Activated CD4-positive, alpha-beta T cell treated with anti-CD3 and anti-CD28 coated beads for 36 hours (primary cell): Measurements from ENCODE around the gene FADD. TPM values are rescaled to one million over a fixed set of nuclear protein-coding genes. Genes with fewer than 3 reads are reported as not detected.

Experiments used
- ATAC-seq: fragments of 200-7000 bp; cut with Tn5 transposase; one replicate; pipeline ENCODE4 v1.10.0; 2021; ENCODE audit warnings: mild to moderate bottlenecking, moderate library complexity
- CTCF ChIA-PET: fragments of 350-600 bp; sonication (Branson Sonifier 250); formaldehyde crosslinking; loops from one replicate; lab custom pipeline; 2021; ENCODE audit warnings: antibody characterized with exemption; lab: Charles Lee
- POLR2A ChIA-PET: fragments of 350-600 bp; sonication (Branson Sonifier 250); formaldehyde crosslinking; loops from one replicate; lab custom pipeline; 2021; ENCODE audit warnings: antibody characterized with exemption, inconsistent platforms; lab: Charles Lee
- DNase-seq: peaks from one replicate; pipeline ENCODE4 v3.0.0-alpha.2; 2020
- H3K27ac Mint-ChIP-seq: one replicate; pipeline ENCODE4 v1.8.0; 2021; ENCODE audit warnings: mixed read lengths
- H3K27me3 Mint-ChIP-seq: one replicate; pipeline ENCODE4 v1.8.0; 2021; ENCODE audit warnings: mixed read lengths
- H3K36me3 Mint-ChIP-seq: one replicate; pipeline ENCODE4 v1.8.0; 2021; ENCODE audit warnings: low read depth, mixed read lengths
- H3K4me1 Mint-ChIP-seq: one replicate; pipeline ENCODE4 v1.8.0; 2021; ENCODE audit warnings: mixed read lengths
- H3K4me3 Mint-ChIP-seq: one replicate; pipeline ENCODE4 v1.8.0; 2021; ENCODE audit warnings: mild to moderate bottlenecking, moderate library complexity, mixed read lengths
- H3K9me3 Mint-ChIP-seq: one replicate; pipeline ENCODE4 v1.8.0; 2021; ENCODE audit warnings: low read depth, mixed read lengths
- intact Hi-C, 2 experiments: fragments of 100-400 bp; cut with DNase I in 1 of 2; cut with micrococcal nuclease in 1 of 2; formaldehyde crosslinking; loops; one replicate each; pipeline versions ENCODE4 v1.14.2 to v1.15.1; 2022 to 2024; cut with DNase I, micrococcal nuclease
- total RNA-seq, 2 experiments: library from RNA; stranded (reverse); gene quantifications; one replicate each; pipeline ENCODE4 v1.2.3, GENCODE V29; 2021

Gene FADD
- total RNA-seq, 2 experiments from 2014 or later: 23.5 to 32.4 TPM

DNA sequence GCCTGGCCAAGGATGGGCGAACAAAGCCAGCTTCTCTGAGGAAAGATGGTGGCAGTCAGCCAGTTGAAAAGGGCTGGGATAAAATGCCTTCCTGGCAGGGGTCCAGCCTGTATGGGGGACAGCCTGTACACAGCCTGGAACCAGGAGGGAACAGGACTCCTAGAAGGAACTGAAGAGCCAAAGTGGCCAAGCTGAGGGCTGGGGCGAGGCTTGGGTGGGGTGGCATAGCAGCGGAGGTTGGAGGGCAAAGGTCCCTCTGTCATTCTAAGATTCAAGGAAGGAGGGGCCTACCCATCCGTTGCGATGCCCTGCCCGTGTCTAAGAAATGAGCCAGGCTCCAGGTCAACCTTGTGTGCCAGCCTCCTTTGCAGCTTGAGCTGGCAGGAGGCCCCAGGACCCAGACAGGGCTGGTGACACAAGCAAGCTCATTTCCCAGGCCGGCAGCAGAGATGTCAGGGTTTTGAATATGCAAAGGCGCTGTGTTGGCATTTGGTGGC, 22.6 kb downstream of the FADD start:
- ATAC-seq: no peak
- ChIA-PET CTCF (interaction anchor here (0.6 to 2.6 kb wide), 3 partner anchors 10 to 579 kb away, joined by 3 to 8 read pairs (median 3); no protein-coding TSS in a partner anchor), POLR2A (interaction anchor here (0.6 kb wide), 1 partner anchor 29 kb away, joined by 3 read pairs; no protein-coding TSS in a partner anchor)
- no peak for DNase-seq
- Mint-ChIP-seq H3K36me3 (no peaks in the 10 kb centered on the region), H3K27ac (no peak overlapping the region), H3K9me3 (no peaks in the 10 kb centered on the region), H3K4me3 (no peak overlapping the region), H3K27me3 (no peaks in the 10 kb centered on the region), H3K4me1 (no peaks in the 10 kb centered on the region)
- intact Hi-C loops: no loop called here

DNA sequence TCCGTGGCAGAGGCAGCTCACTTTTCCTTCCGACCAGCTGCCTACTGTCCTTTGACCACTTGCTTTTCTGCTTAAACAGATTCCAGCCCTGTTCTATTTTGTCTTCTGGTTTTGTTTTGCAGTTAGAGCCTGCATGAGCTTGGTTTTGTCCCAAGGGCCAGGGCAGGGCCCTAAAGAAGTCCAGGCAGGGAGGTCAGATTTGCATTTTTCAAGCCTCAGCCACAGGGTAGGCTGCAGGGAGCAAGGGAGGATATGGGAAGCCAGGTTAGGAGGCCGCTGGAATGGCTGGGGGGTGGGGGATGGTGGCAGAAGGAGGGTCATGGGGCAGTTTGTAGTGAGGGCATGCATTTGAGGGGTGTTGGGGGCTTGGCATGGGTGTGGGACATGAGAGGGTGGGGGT, 23.1 kb downstream of the FADD start:
- H3K27ac Mint-ChIP-seq: no peak overlapping the region
- H3K4me1 Mint-ChIP-seq: no peaks in the 10 kb centered on the region
- H3K36me3 Mint-ChIP-seq: no peaks in the 10 kb centered on the region
- intact Hi-C loops: no loop called here
- CTCF ChIA-PET: interaction anchor here (0.6 to 2.6 kb wide), 2 partner anchors 9 to 311 kb away, joined by 3 to 8 read pairs; no protein-coding TSS in a partner anchor
- POLR2A ChIA-PET: interaction anchor here (0.6 kb wide), 1 partner anchor 28 kb away, joined by 3 read pairs; no protein-coding TSS in a partner anchor
- no peaks in the 10 kb centered on the region for H3K27me3 Mint-ChIP-seq
- ATAC-seq (no peak), DNase-seq (no peak)
- H3K9me3 Mint-ChIP-seq: no peaks in the 10 kb centered on the region
- H3K4me3 Mint-ChIP-seq: no peak overlapping the region

DNA sequence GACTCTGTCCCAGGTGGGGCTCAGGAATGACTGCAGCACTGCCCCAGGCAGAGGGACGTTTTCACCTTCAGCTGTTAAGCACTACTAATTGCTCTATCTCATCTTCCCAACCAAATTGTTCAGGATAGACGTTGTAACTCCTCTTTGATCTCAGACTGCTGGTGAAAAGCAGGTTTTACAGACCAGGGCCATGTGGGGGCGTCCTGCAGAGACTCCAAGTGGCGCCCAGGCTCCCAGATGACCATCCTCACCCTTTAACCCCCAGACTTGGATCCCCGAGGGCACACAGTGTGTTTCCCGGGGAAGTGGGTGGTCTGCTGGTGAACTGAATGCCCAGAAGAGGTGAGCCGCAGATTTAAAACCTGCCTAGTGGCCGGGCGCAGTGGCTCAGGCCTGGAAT, 23.9 kb downstream of the FADD start:
- Mint-ChIP-seq H3K27ac (no peak overlapping the region), H3K4me1 (no peaks in the 10 kb centered on the region), H3K27me3 (no peaks in the 10 kb centered on the region), H3K36me3 (no peaks in the 10 kb centered on the region), H3K9me3 (no peaks in the 10 kb centered on the region), H3K4me3 (no peak overlapping the region)
- ATAC-seq: no peak
- POLR2A ChIA-PET: no interaction called here
- no peak for DNase-seq
- intact Hi-C loops: no loop called here
- CTCF ChIA-PET: interaction anchor here (2.6 kb wide), 1 partner anchor 8 kb away, joined by 8 read pairs; no protein-coding TSS in a partner anchor

DNA sequence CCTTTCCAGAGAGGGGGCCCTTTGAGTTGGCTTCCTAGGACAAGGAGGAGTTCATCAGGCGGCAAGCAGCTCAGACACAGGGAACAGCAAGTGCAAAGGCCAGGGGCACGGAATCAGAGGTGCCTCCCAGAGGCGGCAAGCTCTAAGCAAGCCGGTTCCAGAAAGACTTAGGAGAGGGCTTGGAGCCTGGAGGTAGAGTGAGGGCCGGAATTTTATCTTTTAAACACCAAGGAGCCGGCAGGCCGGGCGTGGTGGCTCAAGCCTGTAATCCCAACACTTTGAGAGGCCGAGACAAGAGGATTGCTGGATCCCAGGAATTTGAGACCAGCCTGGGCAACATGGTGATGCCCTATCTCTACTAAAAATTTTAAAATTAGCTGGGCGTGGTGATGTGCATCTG, 26.6 kb downstream of the FADD start:
- POLR2A ChIA-PET: no interaction called here
- H3K4me1 Mint-ChIP-seq: no peaks in the 10 kb centered on the region
- no peaks in the 10 kb centered on the region for H3K27me3 Mint-ChIP-seq
- CTCF ChIA-PET: interaction anchor here (0.7 to 0.8 kb wide), 2 partner anchors 38 to 94 kb away, joined by 3 to 4 read pairs; no protein-coding TSS in a partner anchor
- H3K27ac Mint-ChIP-seq: no peak overlapping the region
- intact Hi-C loops: no loop called here
- DNase-seq (no peak), ATAC-seq (no peak)
- no peaks in the 10 kb centered on the region for H3K36me3 Mint-ChIP-seq
- H3K9me3 Mint-ChIP-seq: no peaks in the 10 kb centered on the region
- no peak overlapping the region for H3K4me3 Mint-ChIP-seq

DNA sequence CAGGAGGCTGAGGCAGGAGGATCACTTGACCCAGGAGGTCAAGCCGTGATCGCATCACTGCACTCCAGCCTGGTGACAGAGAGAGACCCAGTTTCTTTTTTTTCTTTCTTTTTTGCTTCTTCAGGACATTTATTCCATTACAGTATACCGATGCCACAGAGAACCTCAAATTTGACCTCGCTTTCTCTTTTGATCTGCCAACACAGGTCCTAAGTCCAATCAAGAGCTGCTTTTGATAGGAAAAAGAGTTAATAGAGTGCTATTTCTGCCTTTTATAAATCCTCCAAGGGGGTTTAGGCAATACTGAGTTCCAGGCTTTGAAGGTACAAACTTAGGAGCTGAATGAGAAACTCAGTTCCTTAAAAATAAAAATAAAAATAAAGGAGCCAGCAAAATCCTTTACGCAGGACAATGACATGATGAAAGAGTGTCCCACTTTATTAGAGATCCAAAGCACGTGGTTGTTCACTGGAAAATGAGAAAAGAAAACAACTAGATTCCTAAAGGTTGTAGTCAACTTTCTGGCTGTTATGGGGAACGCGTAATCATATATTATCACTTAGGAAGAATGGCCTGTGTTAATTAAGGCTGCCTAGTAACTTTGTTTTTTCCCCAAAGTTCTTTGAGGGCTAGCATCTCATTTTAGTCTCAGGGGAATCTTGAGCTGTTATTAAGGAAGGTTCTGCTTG, 27.2 kb downstream of the FADD start:
- H3K9me3 Mint-ChIP-seq: no peaks in the 10 kb centered on the region
- CTCF ChIA-PET: interaction anchor here (0.7 to 1.4 kb wide), 2 partner anchors 35 to 38 kb away, joined by 3 read pairs; no protein-coding TSS in a partner anchor
- ATAC-seq (no peak), DNase-seq (no peak)
- no peak overlapping the region for H3K4me3 Mint-ChIP-seq
- no peaks in the 10 kb centered on the region for H3K27me3 Mint-ChIP-seq
- no peaks in the 10 kb centered on the region for H3K36me3 Mint-ChIP-seq
- H3K27ac Mint-ChIP-seq: no peak overlapping the region
- intact Hi-C loops: no loop called here
- POLR2A ChIA-PET: no interaction called here
- no peaks in the 10 kb centered on the region for H3K4me1 Mint-ChIP-seq

DNA sequence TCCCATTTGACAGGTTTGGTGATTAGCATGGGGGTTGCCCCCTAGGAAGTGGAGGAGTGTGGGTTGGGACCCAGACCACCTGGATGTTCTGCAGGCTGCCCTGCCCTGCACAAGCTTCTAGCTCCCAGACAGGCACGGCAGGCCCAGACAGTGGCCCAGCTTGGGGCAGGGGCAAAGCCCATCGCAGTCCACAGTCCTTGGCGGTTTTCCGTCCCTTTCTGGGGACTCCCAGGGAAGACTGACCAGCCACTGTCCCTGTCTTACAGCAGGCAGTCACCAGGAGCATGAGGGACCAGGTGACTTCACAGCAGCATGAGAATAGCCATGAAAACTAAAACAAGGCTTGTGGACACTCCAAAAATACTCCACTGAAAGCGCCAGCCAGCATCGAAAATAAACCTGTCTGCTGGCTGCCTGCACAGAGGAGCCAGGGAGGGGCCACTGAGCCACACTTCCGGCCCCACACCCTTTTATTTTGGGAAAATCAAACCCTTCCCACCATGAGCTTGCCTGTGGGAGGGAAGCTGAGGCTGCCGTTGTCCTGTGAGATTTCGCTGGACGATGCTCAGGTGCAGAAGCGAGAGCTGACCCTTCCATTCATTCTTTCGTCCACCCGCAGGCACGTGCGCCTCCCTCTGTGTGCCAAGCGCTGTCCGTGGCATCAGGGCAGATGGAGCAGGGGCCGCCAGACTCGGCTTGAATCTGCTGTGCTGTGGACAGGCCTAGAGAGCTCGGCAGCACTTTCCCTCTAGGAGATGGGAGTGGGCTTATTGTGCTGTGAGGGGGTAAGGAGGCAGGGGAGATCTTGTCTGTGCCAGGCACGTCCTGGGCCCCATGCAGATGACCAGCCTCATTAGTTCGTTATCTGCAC, 28.0 kb downstream of the FADD start:
- H3K27me3 Mint-ChIP-seq: no peaks in the 10 kb centered on the region
- H3K4me3 Mint-ChIP-seq: no peak overlapping the region
- H3K27ac Mint-ChIP-seq: no peak overlapping the region
- no peaks in the 10 kb centered on the region for H3K36me3 Mint-ChIP-seq
- no peak for ATAC-seq
- POLR2A ChIA-PET: interaction anchor here (0.5 kb wide), 1 partner anchor 10 kb away, joined by 6 read pairs; no protein-coding TSS in a partner anchor
- no peaks in the 10 kb centered on the region for H3K9me3 Mint-ChIP-seq
- CTCF ChIA-PET: interaction anchor here (1.4 kb wide), 1 partner anchor 36 kb away, joined by 3 read pairs; no protein-coding TSS in a partner anchor
- no peak for DNase-seq
- no peaks in the 10 kb centered on the region for H3K4me1 Mint-ChIP-seq
- intact Hi-C loops: no loop called here

DNA sequence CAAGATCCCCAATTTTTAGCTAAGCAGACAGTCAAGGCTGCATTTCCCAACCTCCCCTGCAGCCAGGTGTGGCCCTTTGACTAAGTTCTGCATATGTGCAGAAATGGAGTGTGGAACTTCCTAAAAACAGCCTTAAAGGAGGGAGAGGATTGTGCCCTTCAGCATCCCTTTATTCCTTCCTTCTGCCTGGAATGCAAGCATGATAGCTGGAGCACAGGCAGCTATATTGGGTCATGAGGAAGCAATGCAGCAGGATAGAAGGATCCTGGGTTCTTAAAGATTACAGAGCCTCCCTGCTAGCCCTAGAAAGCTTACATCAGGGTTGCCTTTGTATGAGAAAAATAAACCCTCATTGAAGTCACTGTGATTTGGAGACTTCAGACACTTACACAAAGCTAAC, 29.9 kb downstream of the FADD start:
- no peak for DNase-seq
- H3K27ac Mint-ChIP-seq: no peak overlapping the region
- POLR2A ChIA-PET: no interaction called here

DNA sequence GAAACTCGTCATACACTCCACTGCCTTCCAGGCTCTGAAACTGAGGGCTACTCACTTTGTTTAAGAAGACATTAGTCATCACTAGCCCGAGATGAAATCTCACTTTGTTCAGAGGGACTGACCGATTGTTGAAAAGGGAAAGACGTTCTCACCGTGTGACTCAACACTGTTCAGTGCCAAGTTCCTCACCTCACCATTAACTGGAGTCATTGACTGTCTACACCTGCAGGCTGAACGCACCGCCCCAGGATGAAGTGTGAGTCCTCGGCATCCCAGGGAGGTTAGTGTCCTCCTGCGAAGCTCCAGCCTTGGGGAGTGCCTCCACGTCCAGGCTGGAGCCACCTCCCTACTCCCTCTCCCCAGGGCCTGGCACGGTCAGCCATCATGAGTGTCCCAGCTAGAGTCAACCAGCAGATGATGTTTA, 30.4 kb downstream of the FADD start:
- DNase-seq (no peak), ATAC-seq (peak; percentile 63)
- Mint-ChIP-seq H3K27ac (no peak overlapping the region), H3K36me3 (no peaks in the 10 kb centered on the region), H3K4me3 (no peak overlapping the region), H3K4me1 (no peaks in the 10 kb centered on the region), H3K27me3 (no peaks in the 10 kb centered on the region), H3K9me3 (no peaks in the 10 kb centered on the region)
- POLR2A ChIA-PET: no interaction called here
- CTCF ChIA-PET: no interaction called here
- intact Hi-C loops: no loop called here

More for the DNA sequence above, 29.9 kb downstream of the FADD start:
- no peak for ATAC-seq
- Mint-ChIP-seq H3K27me3 (no peaks in the 10 kb centered on the region), H3K36me3 (no peaks in the 10 kb centered on the region), H3K9me3 (no peaks in the 10 kb centered on the region), H3K4me1 (no peaks in the 10 kb centered on the region), H3K4me3 (no peak overlapping the region)
- CTCF ChIA-PET: interaction anchor here (0.7 to 0.8 kb wide), 2 partner anchors 29 to 1776 kb away, joined by 3 to 5 read pairs; no protein-coding TSS in a partner anchor
- intact Hi-C loops: no loop called here

DNA sequence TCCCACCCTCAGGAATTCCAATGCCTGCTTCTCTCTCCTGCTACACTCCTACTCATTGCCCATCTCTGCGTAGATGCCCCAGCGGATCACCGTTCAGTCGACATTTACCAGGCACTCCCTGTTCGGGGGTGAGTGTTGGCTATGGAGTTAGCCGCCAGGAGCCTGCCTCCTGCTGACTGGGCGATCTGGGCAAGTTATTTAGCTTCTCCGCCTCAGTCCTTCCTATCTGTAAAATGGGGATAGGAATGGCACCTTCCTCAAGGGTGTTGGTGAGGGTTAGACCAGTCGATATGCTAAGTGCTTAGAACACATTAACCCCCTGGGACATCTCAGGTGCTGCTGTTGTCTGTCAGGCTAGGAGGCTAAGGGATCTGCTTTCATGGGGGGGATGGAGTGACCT, 30.9 kb downstream of the FADD start:
- ChIA-PET CTCF (interaction anchor here (2.5 kb wide), 1 partner anchor 8 kb away, joined by 8 read pairs; no protein-coding TSS in a partner anchor), POLR2A (no interaction called here)
- DNase-seq (no peak), ATAC-seq (no peak)
- Mint-ChIP-seq H3K4me1 (no peaks in the 10 kb centered on the region), H3K36me3 (no peaks in the 10 kb centered on the region), H3K27me3 (no peaks in the 10 kb centered on the region), H3K4me3 (no peak overlapping the region), H3K9me3 (no peaks in the 10 kb centered on the region), H3K27ac (no peak overlapping the region)
- intact Hi-C loops: no loop called here

DNA sequence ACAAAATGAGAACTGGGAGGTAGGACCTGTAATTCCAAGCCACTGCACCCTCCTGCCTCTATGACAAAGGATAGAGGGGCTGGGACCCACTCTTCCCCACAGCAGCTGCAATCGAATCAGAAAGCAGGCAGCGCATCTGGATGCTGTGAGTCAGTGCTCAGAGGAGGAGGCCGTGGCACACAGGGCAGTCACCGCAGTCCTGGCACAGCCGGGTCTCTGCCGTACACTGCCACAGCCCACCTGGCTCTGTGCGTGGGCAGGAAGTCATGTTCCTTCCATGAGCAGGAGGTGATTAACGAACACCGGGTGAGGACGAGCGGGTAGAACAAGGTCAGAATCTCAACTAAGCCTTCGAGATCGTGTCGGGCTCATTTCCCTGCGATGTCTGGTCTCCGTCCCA, 37.2 kb downstream of the FADD start:
- ChIA-PET CTCF (no interaction called here), POLR2A (no interaction called here)
- Mint-ChIP-seq H3K27me3 (peaks cover 3% of the 10 kb centered on the region), H3K36me3 (no peaks in the 10 kb centered on the region), H3K4me1 (no peaks in the 10 kb centered on the region), H3K9me3 (no peaks in the 10 kb centered on the region), H3K4me3 (no peak overlapping the region), H3K27ac (no peak overlapping the region)
- no peak for DNase-seq
- intact Hi-C loops: no loop called here
- ATAC-seq: no peak

DNA sequence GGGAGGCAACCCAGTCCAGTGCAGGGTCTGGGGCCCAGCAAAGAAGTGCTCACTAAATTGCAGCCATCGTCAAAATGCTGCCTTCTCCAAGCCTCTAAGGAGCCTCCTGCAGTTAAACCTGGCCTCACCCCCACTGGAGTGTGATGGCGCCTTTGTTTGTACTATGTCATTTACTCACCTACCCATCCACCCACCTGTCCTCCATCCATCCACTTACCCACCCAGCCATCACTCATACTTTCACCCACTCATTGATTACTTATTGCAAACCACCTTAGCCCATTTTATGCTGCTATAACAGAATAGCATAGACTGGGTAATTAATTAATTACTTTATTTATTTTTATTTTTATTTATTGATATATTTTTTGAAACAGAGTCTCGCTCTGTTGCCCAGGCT, 38.6 kb downstream of the FADD start:
- Mint-ChIP-seq H3K9me3 (no peaks in the 10 kb centered on the region), H3K27me3 (peaks cover 3% of the 10 kb centered on the region), H3K36me3 (no peaks in the 10 kb centered on the region), H3K27ac (no peak overlapping the region), H3K4me3 (no peak overlapping the region), H3K4me1 (no peaks in the 10 kb centered on the region)
- DNase-seq: no peak
- ChIA-PET POLR2A (no interaction called here), CTCF (no interaction called here)
- intact Hi-C loops: no loop called here
- ATAC-seq: no peak
